HUES48 (cell line): ENCODE data around the gene KRT5.

ENCODE experiments used
- H3K27ac ChIP-seq: one replicate; pipeline ENCODE4 v1.7.0; 2013; ENCODE audit warnings: low read depth, low read length, inconsistent platforms
- H3K27me3 ChIP-seq: 2 replicates; pipeline ENCODE4 v1.6.1; 2013; ENCODE audit warnings: mild to moderate bottlenecking, low read length; ENCODE audit not compliant: control insufficient read depth, insufficient read depth
- H3K36me3 ChIP-seq: 2 replicates; pipeline ENCODE4 v1.6.1; 2013; ENCODE audit warnings: low read length; ENCODE audit not compliant: control insufficient read depth, insufficient read depth
- H3K4me1 ChIP-seq: 2 replicates; pipeline ENCODE4 v1.6.1; 2013; ENCODE audit warnings: mild to moderate bottlenecking, low read length; ENCODE audit not compliant: control insufficient read depth, insufficient read depth
- H3K4me3 ChIP-seq: 2 replicates; pipeline ENCODE4 v1.5.1; 2013; ENCODE audit warnings: mild to moderate bottlenecking, low read depth, low read length
- H3K9ac ChIP-seq: 2 replicates; pipeline ENCODE4 v1.6.1; 2013; ENCODE audit warnings: mild to moderate bottlenecking, low read depth, low read length, moderate library complexity
- H3K9me3 ChIP-seq: 2 replicates; pipeline ENCODE4 v1.6.1; 2013; ENCODE audit warnings: low read length; ENCODE audit not compliant: control insufficient read depth, insufficient read depth

The KRT5 gene

DNA sequence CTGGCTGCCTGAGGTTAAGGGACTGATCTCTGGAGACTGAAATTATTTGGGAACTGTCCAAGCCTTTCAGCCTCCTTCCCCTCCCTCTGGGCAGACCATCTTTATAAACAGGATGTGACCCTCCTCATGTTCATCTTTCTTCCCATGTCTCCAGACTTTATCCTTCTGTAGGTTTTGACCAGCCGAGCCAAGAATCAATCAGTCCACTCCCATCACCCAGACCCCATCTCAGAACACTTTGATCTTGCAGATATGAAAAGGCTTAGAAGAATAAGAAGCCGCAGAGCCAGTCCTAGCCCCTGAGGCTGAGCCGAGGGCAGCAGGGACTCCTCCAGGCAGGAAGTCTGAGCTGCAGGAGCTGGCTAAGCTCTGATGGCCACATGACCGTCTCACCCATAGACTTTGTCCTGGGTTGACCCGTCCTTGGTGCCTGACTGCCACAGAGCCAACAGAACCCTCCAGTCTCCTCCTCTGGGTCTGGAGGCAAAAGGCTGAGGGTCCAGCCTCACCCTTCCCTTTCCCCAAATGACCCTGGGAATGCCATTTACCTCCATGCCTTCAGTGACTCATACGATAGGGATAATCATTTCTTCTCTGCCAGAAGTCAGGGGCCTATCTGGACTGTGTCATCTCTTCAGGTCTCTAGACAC lies 31.1 kb upstream of the KRT5 start:
- Histone ChIP-seq H3K4me1 (no peaks in the 10 kb centered on the region), H3K27me3 (no peaks in the 10 kb centered on the region), H3K36me3 (no peaks in the 10 kb centered on the region), H3K4me3 (no peak overlapping the region), H3K27ac (no peak overlapping the region), H3K9me3 (no peaks in the 10 kb centered on the region), H3K9ac (no peak overlapping the region)

DNA sequence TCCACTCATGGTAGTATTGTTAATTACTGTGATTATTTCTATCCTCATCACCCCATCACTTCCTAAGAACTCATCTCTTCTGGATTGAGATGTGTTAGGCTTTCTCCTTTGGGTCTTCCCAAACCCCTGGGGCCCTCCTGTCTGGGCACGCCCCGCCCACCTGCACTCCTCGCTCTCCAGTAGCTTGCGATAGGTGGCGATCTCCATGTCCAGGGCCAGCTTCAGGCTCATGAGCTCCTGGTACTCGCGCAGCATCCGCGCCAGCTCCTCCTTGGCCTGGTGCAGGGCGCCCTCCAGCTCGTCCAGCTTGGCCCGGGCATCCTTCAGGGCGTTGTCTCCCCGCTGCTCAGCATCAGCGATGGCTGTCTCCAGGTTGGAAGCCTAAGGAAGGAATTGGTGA lies 25.9 kb upstream of the KRT5 start:
- H3K9me3 ChIP-seq = no peaks in the 10 kb centered on the region
- H3K27me3 ChIP-seq = no peaks in the 10 kb centered on the region
- H3K36me3 ChIP-seq = no peaks in the 10 kb centered on the region
- H3K4me3 ChIP-seq = no peak overlapping the region
- H3K4me1 ChIP-seq = no peaks in the 10 kb centered on the region
- H3K27ac ChIP-seq = no peak overlapping the region
- H3K9ac ChIP-seq = no peak overlapping the region

DNA sequence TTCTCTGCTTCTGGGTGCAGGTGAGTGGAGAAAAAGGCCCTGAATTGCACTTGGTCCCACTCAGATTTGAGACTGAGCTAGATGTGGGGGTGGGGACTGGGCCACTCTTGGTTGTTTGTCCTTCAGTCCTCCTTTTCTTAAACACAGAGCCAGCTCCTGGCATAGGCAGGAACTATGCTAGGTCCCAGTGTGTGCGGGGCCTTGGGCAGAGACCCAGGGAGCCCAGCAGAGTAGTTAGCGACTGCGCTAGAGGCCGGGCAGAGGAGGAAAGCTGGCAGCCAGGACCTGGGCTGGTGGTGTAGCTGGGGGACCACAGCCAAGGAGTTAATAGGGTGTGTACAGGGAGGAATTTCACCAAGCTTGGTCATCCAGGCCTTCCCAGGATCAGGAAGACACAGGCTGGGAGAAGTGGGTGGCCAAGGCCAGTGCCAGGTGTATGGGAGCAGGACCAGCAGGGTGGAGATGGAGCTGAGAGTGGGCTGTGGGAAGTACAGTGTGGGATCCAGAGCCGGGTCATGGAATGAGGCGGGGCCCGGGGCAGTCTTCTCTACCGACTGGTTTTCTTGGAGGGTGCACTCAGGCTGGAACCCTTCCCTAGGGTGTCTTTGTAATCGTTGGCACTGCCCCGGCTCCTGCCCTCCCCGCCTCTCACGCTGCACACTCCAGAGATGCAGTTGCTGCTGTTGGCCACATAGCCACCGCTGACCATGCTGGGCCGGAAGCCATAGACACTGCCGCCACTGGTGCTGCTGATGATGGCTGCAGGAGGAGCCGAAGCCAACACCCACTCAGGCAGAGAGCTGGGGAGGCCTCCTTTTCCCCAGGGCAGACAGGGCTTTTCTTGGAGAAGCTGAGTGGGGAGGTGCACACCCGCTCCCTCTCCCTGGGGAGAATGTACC lies 24.0 kb upstream of the KRT5 start:
- no peaks in the 10 kb centered on the region for H3K9me3 ChIP-seq
- H3K4me3 ChIP-seq = no peak overlapping the region
- H3K9ac ChIP-seq = no peak overlapping the region
- no peaks in the 10 kb centered on the region for H3K36me3 ChIP-seq
- H3K27ac ChIP-seq = no peak overlapping the region
- H3K4me1 ChIP-seq = no peaks in the 10 kb centered on the region
- H3K27me3 ChIP-seq = no peaks in the 10 kb centered on the region

DNA sequence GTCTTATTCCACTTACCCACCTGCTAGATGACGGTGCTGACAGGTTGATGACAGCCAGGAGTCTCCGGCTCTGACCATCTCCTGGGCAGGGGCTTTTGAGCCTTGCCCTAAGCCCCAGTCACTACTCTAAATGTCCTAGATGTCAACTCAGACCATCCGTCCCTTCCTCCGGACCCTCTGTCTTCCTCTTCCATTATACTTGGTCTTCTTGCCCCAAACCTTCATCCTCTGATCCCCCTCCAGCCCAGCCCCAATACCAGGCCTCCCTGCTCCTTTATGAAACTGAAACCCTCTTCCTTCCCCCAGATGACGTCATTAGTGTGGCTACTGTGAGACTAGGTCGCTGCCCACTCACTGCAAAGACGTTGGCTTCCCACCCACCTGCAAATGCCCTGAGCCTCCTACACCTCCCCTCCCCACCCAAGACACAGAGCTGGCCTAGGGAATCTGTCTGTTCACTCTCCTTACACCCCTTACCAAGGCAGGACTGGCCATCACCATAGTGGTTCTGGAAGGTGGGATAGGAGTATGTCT lies 22.7 kb upstream of the KRT5 start:
- Histone ChIP-seq H3K9me3 (no peaks in the 10 kb centered on the region), H3K27me3 (no peaks in the 10 kb centered on the region), H3K27ac (no peak overlapping the region), H3K36me3 (no peaks in the 10 kb centered on the region), H3K4me3 (no peak overlapping the region), H3K9ac (no peak overlapping the region), H3K4me1 (no peaks in the 10 kb centered on the region)

DNA sequence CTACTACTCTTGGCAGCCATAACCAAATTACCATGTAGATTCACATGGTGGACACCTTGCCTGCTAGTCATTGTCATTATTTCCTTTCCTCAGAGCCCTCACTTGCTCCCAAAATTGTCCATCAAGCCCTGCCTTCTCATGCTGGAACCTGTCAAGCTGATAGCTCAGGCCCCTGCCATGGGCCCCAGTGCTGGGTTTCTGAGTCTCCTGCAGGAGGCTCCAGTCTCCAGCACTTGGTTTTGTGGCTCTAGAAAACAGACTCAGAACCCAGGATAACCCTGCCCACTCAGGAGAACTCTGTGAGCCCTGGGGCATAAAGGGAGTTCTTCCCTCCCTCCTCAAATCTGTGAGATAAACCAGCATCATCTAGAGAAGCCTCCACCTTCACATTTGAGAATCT lies 22.0 kb upstream of the KRT5 start:
- Histone ChIP-seq H3K9me3 (no peaks in the 10 kb centered on the region), H3K4me3 (no peak overlapping the region), H3K4me1 (no peaks in the 10 kb centered on the region)

DNA sequence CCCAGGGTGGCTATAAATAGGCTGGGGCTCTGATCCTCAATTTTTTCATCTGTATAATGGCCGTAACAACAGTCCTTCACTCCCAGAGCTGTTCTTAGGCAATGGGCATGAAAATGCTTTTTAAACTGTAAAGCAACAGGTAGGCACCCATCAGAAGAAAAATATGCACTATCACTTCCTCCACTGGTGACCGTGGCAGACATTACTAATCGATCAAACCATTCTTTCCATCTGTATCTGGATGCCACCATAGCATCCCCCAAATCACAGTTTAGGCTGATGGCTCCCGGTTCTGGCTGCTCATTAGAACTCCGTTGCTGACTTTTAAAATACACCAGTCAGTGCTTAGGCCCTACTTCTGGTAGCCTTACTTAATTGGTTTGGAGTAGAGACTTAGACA lies 21.5 kb upstream of the KRT5 start:
- Histone ChIP-seq H3K9ac (no peak overlapping the region), H3K4me1 (no peaks in the 10 kb centered on the region), H3K27me3 (no peaks in the 10 kb centered on the region)

More for the DNA sequence above, 22.0 kb upstream of the KRT5 start:
- H3K36me3 ChIP-seq = no peaks in the 10 kb centered on the region
- H3K27ac ChIP-seq = no peak overlapping the region
- no peaks in the 10 kb centered on the region for H3K27me3 ChIP-seq
- H3K9ac ChIP-seq = no peak overlapping the region

DNA sequence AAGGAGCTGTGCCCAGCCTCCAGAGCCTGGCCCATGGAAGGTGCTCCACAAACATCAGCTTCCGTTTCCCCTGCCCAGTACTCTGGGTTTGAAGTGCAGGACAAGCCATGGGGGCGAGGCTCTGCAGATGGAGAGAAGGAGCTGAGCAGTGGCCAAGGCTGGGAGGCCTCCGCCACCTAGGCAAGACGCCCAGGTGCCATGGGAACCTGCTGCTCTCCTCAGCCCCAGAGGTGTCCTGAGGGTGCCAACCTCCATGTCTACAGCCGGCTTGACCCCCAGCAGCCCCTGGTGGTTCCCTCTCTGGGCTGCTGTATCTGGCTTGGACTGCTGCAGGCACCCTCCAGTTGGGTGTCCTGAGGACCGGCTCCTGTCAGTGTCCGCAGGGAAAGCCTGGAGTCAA lies 20.3 kb upstream of the KRT5 start:
- H3K9ac ChIP-seq = no peak overlapping the region
- H3K4me1 ChIP-seq = no peaks in the 10 kb centered on the region
- no peak overlapping the region for H3K27ac ChIP-seq
- H3K4me3 ChIP-seq = no peak overlapping the region
- no peaks in the 10 kb centered on the region for H3K9me3 ChIP-seq
- H3K27me3 ChIP-seq = no peaks in the 10 kb centered on the region
- no peaks in the 10 kb centered on the region for H3K36me3 ChIP-seq

More for the DNA sequence above, 21.5 kb upstream of the KRT5 start:
- Histone ChIP-seq H3K36me3 (no peaks in the 10 kb centered on the region), H3K4me3 (no peak overlapping the region), H3K9me3 (no peaks in the 10 kb centered on the region), H3K27ac (no peak overlapping the region)

DNA sequence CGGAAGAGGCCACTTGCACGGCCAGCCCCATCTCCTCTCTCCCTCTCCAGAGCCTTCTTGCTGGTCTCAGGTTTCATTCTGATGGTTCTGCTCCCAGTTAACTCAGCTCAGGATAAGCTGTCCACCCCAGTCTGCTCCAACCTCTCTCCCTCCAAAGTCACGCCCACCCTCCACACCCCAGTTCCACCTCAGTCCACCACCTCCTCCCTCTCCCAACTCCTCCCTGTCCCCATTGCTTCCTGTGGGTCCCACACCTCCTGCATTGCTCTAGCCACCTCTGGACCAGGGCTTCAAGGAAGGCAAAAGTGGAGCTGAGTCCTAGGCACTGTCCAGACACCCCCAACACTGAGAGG lies 19.6 kb upstream of the KRT5 start:
- Histone ChIP-seq H3K27me3 (no peaks in the 10 kb centered on the region), H3K27ac (no peak overlapping the region), H3K9ac (no peak overlapping the region), H3K36me3 (no peaks in the 10 kb centered on the region), H3K4me1 (no peaks in the 10 kb centered on the region), H3K4me3 (no peak overlapping the region), H3K9me3 (no peaks in the 10 kb centered on the region)

DNA sequence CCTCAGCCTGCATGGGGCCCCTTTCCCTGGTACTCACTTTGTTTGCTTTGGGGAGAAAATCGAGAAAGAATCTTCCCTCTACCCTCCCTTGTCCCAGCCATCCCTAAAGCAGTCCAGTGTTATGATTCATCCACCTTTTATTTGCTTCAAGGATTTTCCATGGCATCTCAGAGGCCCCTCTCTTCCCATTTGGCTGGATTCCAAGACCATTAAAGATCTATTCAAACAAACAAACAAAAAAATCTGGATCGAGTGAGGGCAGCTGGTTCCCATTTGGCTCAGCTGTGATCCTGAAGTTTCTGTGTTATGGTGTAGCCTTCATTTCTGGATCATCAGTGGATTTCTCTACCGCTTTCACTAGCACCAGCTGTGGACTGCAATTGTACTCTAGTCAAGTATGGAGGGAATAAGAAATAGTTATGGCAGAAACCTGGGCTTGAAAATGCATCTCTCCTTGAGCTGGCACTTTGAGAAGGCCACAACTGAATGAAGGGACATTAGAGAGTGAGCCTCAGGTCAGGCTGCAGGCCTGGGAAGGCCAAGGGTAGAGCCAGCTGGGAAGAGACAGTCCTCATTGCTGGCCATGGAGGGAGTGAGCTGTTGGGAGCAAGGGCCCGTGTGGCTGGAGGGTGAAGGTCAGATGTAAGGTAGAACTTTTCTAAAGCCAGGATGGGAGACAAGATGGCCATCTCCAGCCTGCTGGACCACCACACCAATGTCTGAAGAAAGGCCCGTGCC lies 19.1 kb upstream of the KRT5 start:
- Histone ChIP-seq H3K9ac (no peak overlapping the region), H3K27me3 (no peaks in the 10 kb centered on the region), H3K9me3 (no peaks in the 10 kb centered on the region), H3K36me3 (no peaks in the 10 kb centered on the region), H3K4me3 (no peak overlapping the region), H3K27ac (no peak overlapping the region), H3K4me1 (no peaks in the 10 kb centered on the region)

DNA sequence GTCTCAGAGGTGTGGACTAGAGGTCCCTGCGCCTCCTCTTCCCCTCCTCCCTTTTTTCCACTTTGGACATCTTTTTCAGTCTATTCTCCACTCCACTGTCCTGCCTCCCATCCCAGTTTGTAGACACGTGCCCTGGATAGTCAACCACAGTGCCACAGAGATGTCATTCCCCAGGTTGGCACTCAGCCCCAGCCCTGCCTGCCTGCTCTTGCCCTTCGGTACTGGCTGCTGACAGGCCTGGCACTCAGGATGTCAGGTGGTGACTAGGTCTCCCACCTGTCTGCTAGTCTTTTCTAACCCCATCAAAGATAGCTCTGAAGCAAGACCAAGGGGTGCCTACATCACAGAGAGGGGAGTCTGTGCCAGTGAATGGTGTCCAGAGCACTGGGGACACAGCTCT lies 16.9 kb upstream of the KRT5 start:
- Histone ChIP-seq H3K4me3 (no peak overlapping the region), H3K9ac (no peak overlapping the region), H3K9me3 (no peaks in the 10 kb centered on the region), H3K27me3 (no peaks in the 10 kb centered on the region), H3K4me1 (no peaks in the 10 kb centered on the region), H3K27ac (no peak overlapping the region), H3K36me3 (no peaks in the 10 kb centered on the region)

DNA sequence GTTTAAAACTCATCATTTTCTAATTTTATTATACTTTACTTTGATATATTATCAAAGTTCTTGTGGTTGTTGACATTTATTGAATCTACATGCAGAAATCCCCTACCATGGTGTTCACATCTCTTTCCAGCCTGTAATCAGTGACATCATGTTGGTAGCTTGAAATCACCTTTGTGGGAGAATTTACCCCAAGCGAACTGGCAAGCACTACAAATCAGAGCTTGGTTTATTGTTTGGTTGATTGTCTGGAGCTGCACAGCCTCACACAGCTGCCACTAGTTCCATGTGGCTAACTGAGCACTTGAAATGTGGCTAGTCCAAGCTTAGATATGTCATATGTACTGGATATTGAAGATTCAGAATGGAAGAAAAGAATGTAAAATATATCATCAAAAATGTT lies 15.4 kb upstream of the KRT5 start:
- Histone ChIP-seq H3K9me3 (no peaks in the 10 kb centered on the region), H3K4me3 (no peak overlapping the region), H3K27me3 (no peaks in the 10 kb centered on the region), H3K36me3 (no peaks in the 10 kb centered on the region), H3K9ac (no peak overlapping the region), H3K27ac (no peak overlapping the region), H3K4me1 (no peaks in the 10 kb centered on the region)
